ENCODE data around the gene CHEK2.
"Not testable (repeated sequence)": the region's sequence is repeated elsewhere in the genome, so short reads cannot be mapped to it uniquely, and the experiment has no call there.

CHEK2 gene

DNA sequence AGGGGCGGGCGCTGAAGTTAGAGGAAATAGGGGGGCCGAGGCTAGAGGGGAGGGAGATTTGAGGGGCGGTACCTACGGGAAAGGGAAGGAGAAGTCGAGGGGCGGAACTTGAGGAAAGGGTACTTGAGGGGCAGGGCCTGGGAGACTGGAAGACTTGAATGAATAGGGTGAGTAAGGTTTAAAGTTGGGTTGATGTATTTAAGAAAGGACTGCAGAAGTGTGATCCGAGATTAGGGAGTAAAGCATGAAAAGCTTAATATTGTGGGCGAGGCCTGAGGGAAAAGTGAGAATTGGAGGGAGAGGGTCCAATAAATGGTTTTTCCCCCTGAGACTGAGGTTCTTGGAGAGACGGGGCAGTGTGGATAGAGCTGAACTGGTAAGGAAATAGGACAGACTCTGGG is 942 bp upstream of the CHEK2 start:
- H3K36me3 ChIP-seq (ENCODE audit: control insufficient read depth in 2 of 2, insufficient read depth in 2 of 2, low read length in 2 of 2) = peaks cover 20 to 26% of the 10 kb centered on the region in 2 donors
- H3K4me1 ChIP-seq (ENCODE audit: control insufficient read depth in 2 of 2, insufficient read depth in 2 of 2, low read length in 2 of 2) = peaks cover 9% of the 10 kb centered on the region in 2 donors
- H3K9me3 ChIP-seq (ENCODE audit: control insufficient read depth in 2 of 2, low read length in 2 of 2) = no peaks in the 10 kb centered on the region
- H3K27ac ChIP-seq (ENCODE audit: low read depth in 2 of 2, low read length in 2 of 2) = peak overlapping the region; percentile 95 to 97
- H3K27me3 ChIP-seq (ENCODE audit: control insufficient read depth in 2 of 2, insufficient read depth in 2 of 2, low read length in 2 of 2) = no peaks in the 10 kb centered on the region
- H3K9ac ChIP-seq (ENCODE audit: low read depth in 1 of 2, low read length in 2 of 2) = peak overlapping the region; percentile 98 to 99
- H3K4me3 ChIP-seq (ENCODE audit: low read length in 2 of 2) = peak overlapping the region; percentile 97 to 98

DNA sequence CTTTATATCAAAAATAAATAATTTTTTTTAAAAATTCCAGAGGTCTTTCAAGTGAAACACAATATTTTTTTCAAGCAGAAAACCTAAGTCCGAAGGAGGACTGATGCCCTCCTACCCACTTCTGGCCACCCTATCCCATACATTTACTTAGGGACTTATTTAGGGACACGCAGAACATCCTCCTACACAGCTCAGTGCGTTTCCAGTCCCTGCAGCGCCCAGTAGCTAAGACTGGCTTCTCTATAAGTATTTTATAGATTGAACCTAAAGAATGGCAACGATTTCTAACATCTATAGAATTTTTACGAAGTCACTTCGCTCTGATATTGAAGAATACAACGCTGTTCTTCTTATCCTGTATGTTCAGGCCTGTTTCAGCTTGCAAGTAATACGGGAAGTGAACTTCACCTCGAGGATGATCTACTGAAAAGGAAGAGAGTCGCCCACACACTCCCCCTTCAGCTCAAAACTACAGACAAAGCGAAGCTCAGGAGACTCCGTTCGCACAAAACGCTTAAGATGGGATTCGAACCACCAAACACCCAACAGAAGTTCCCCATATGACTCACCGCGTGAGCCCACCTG is 328 bp downstream of the CHEK2 start:
- Histone ChIP-seq H3K9ac (ENCODE audit: low read depth in 1 of 2, low read length in 2 of 2) (peak overlapping the region; percentile 75 to 98), H3K9me3 (ENCODE audit: control insufficient read depth in 2 of 2, low read length in 2 of 2) (no peaks in the 10 kb centered on the region), H3K4me1 (ENCODE audit: control insufficient read depth in 2 of 2, insufficient read depth in 2 of 2, low read length in 2 of 2) (peaks cover 9% of the 10 kb centered on the region in 2 donors), H3K27me3 (ENCODE audit: control insufficient read depth in 2 of 2, insufficient read depth in 2 of 2, low read length in 2 of 2) (no peaks in the 10 kb centered on the region), H3K27ac (ENCODE audit: low read depth in 2 of 2, low read length in 2 of 2) (peak overlapping the region in 1 of 2 donors; percentile 32), H3K36me3 (ENCODE audit: control insufficient read depth in 2 of 2, insufficient read depth in 2 of 2, low read length in 2 of 2) (peaks cover 12 to 19% of the 10 kb centered on the region in 2 donors), H3K4me3 (ENCODE audit: low read length in 2 of 2) (peak overlapping the region; percentile 97 to 98)

DNA sequence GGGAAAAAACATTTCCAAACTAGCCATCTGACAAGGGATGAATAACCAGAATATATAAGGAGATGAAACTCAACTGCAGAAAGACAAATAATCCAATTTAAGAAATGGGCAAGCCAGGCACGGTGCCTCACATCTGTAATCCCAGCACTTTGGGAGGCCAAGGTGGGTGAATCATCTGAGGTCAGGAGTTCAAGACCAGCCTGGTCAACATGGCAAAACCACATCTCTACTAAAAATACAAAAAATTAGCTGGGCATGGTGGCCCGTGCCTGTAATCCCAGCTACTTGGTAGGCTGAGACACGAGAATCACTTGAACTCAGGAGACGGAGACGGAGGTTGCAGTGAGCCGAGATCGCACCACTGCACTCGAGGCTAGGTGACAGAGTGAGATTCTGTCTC is 2.7 kb downstream of the CHEK2 start:
- H3K27ac ChIP-seq (ENCODE audit: low read depth in 2 of 2, low read length in 2 of 2); H3K9me3 ChIP-seq (ENCODE audit: control insufficient read depth in 2 of 2, low read length in 2 of 2); H3K27me3 ChIP-seq (ENCODE audit: control insufficient read depth in 2 of 2, insufficient read depth in 2 of 2, low read length in 2 of 2); H3K9ac ChIP-seq (ENCODE audit: low read depth in 1 of 2, low read length in 2 of 2); H3K4me1 ChIP-seq (ENCODE audit: control insufficient read depth in 2 of 2, insufficient read depth in 2 of 2, low read length in 2 of 2); H3K4me3 ChIP-seq (ENCODE audit: low read length in 2 of 2); H3K36me3 ChIP-seq (ENCODE audit: control insufficient read depth in 2 of 2, insufficient read depth in 2 of 2, low read length in 2 of 2): not testable (repeated sequence)

- Histone ChIP-seq H3K4me3 (ENCODE audit: low read length in 2 of 2) (no peak overlapping the region), H3K36me3 (ENCODE audit: control insufficient read depth in 2 of 2, insufficient read depth in 2 of 2, low read length in 2 of 2) (peaks cover 3 to 4% of the 10 kb centered on the region in 2 donors), H3K4me1 (ENCODE audit: control insufficient read depth in 2 of 2, insufficient read depth in 2 of 2, low read length in 2 of 2) (peaks cover 2 to 4% of the 10 kb centered on the region in 2 donors), H3K9me3 (ENCODE audit: control insufficient read depth in 2 of 2, low read length in 2 of 2) (no peaks in the 10 kb centered on the region), H3K9ac (ENCODE audit: low read depth in 1 of 2, low read length in 2 of 2) (no peak overlapping the region), H3K27ac (ENCODE audit: low read depth in 2 of 2, low read length in 2 of 2) (no peak overlapping the region), H3K27me3 (ENCODE audit: control insufficient read depth in 2 of 2, insufficient read depth in 2 of 2, low read length in 2 of 2) (no peaks in the 10 kb centered on the region)
Measured at GRCh38 chr22:28737701-28738100, 3.9 kb downstream of the CHEK2 start.

GRCh38 chr22:28736301-28737155 is 5.1 kb downstream of the CHEK2 start:
- Histone ChIP-seq H3K9me3 (ENCODE audit: control insufficient read depth in 2 of 2, low read length in 2 of 2) (no peaks in the 10 kb centered on the region), H3K27me3 (ENCODE audit: control insufficient read depth in 2 of 2, insufficient read depth in 2 of 2, low read length in 2 of 2) (no peaks in the 10 kb centered on the region), H3K4me3 (ENCODE audit: low read length in 2 of 2) (no peak overlapping the region), H3K36me3 (ENCODE audit: control insufficient read depth in 2 of 2, insufficient read depth in 2 of 2, low read length in 2 of 2) (peaks cover 3 to 4% of the 10 kb centered on the region in 2 donors), H3K9ac (ENCODE audit: low read depth in 1 of 2, low read length in 2 of 2) (no peak overlapping the region), H3K27ac (ENCODE audit: low read depth in 2 of 2, low read length in 2 of 2) (no peak overlapping the region), H3K4me1 (ENCODE audit: control insufficient read depth in 2 of 2, insufficient read depth in 2 of 2, low read length in 2 of 2) (no peaks in the 10 kb centered on the region)

GRCh38 chr22:28734393-28734792 is 7.2 kb downstream of the CHEK2 start:
- no peak overlapping the region for H3K9ac ChIP-seq (ENCODE audit: low read depth in 1 of 2, low read length in 2 of 2)
- H3K4me3 ChIP-seq (ENCODE audit: low read length in 2 of 2) = no peak overlapping the region
- peaks cover 3 to 4% of the 10 kb centered on the region in 2 donors for H3K36me3 ChIP-seq (ENCODE audit: control insufficient read depth in 2 of 2, insufficient read depth in 2 of 2, low read length in 2 of 2)
- H3K27ac ChIP-seq (ENCODE audit: low read depth in 2 of 2, low read length in 2 of 2) = no peak overlapping the region
- H3K9me3 ChIP-seq (ENCODE audit: control insufficient read depth in 2 of 2, low read length in 2 of 2) = no peaks in the 10 kb centered on the region
- H3K27me3 ChIP-seq (ENCODE audit: control insufficient read depth in 2 of 2, insufficient read depth in 2 of 2, low read length in 2 of 2) = no peaks in the 10 kb centered on the region
- H3K4me1 ChIP-seq (ENCODE audit: control insufficient read depth in 2 of 2, insufficient read depth in 2 of 2, low read length in 2 of 2) = no peaks in the 10 kb centered on the region

DNA sequence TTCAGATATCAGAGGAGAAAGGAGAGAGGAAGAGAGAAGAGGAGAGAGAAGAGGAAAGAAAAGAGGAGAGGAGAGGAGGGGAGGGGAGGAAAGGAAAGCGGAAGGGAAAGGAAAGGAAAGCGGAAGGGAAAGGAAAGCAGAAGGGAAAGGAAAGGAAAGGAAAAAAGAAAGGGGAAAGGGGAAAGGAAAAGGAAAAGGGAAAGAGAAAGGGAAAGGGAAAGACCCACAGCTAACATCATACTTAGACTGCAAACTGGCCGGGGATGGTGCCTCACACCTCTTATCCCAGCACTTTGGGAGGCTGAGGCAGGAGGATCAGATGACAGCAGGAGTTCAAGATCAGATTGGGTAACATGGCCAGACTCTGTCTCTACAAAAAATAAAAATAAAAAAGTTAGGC is 11.4 kb downstream of the CHEK2 start:
- no peaks in the 10 kb centered on the region for H3K4me1 ChIP-seq (ENCODE audit: control insufficient read depth in 2 of 2, insufficient read depth in 2 of 2, low read length in 2 of 2)
- no peaks in the 10 kb centered on the region for H3K9me3 ChIP-seq (ENCODE audit: control insufficient read depth in 2 of 2, low read length in 2 of 2)
- no peak overlapping the region for H3K9ac ChIP-seq (ENCODE audit: low read depth in 1 of 2, low read length in 2 of 2)
- H3K27me3 ChIP-seq (ENCODE audit: control insufficient read depth in 2 of 2, insufficient read depth in 2 of 2, low read length in 2 of 2) = no peaks in the 10 kb centered on the region
- no peak overlapping the region for H3K27ac ChIP-seq (ENCODE audit: low read depth in 2 of 2, low read length in 2 of 2)
- no peak overlapping the region for H3K4me3 ChIP-seq (ENCODE audit: low read length in 2 of 2)
- peaks cover 3 to 4% of the 10 kb centered on the region in 2 donors for H3K36me3 ChIP-seq (ENCODE audit: control insufficient read depth in 2 of 2, insufficient read depth in 2 of 2, low read length in 2 of 2)

DNA sequence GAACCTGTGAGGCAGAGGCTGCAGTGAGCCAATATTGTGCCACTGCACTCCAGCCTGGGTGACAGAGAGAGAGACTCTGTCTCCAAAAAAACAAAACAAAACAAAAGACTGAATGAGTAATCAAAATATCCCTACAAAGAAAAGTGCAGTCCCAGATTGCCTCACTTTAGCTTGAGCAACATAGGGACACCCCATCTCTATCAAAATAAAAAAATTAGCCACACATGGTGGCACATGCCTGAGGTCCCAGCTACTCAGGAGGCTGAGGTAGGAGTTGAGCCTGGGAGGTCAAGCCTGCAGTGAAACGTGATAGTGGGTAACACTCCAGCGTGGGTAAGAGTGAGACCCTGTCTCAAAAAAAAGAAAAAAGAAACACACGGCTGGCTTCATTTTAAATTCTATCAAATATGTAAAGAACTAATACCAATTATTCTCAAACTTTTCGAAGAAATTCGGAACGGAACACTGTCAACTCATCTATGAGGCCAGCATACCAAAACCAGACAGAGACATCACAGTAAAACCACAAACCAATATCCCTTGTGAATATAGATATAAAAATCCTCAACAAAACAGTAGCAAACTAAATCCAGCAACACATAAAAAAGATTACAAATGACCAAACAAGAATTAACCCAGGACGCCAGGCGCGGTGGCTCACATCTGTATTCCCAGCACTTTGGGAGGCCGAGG is 12.9 kb downstream of the CHEK2 start:
- H3K9me3 ChIP-seq (ENCODE audit: control insufficient read depth in 2 of 2, low read length in 2 of 2) = no peaks in the 10 kb centered on the region
- H3K36me3 ChIP-seq (ENCODE audit: control insufficient read depth in 2 of 2, insufficient read depth in 2 of 2, low read length in 2 of 2) = peaks cover 0 to under 1% of the 10 kb centered on the region in 2 donors
- H3K4me3 ChIP-seq (ENCODE audit: low read length in 2 of 2) = no peak overlapping the region
- no peaks in the 10 kb centered on the region for H3K27me3 ChIP-seq (ENCODE audit: control insufficient read depth in 2 of 2, insufficient read depth in 2 of 2, low read length in 2 of 2)
- no peaks in the 10 kb centered on the region for H3K4me1 ChIP-seq (ENCODE audit: control insufficient read depth in 2 of 2, insufficient read depth in 2 of 2, low read length in 2 of 2)
- no peak overlapping the region for H3K27ac ChIP-seq (ENCODE audit: low read depth in 2 of 2, low read length in 2 of 2)
- no peak overlapping the region for H3K9ac ChIP-seq (ENCODE audit: low read depth in 1 of 2, low read length in 2 of 2)

- no peaks in the 10 kb centered on the region for H3K9me3 ChIP-seq (ENCODE audit: control insufficient read depth in 2 of 2, low read length in 2 of 2)
- H3K36me3 ChIP-seq (ENCODE audit: control insufficient read depth in 2 of 2, insufficient read depth in 2 of 2, low read length in 2 of 2) = no peaks in the 10 kb centered on the region
- no peak overlapping the region for H3K9ac ChIP-seq (ENCODE audit: low read depth in 1 of 2, low read length in 2 of 2)
- H3K27me3 ChIP-seq (ENCODE audit: control insufficient read depth in 2 of 2, insufficient read depth in 2 of 2, low read length in 2 of 2) = no peaks in the 10 kb centered on the region
- H3K4me1 ChIP-seq (ENCODE audit: control insufficient read depth in 2 of 2, insufficient read depth in 2 of 2, low read length in 2 of 2) = no peaks in the 10 kb centered on the region
- H3K4me3 ChIP-seq (ENCODE audit: low read length in 2 of 2) = no peak overlapping the region
- no peak overlapping the region for H3K27ac ChIP-seq (ENCODE audit: low read depth in 2 of 2, low read length in 2 of 2)
Measured at GRCh38 chr22:28728002-28728401, 13.6 kb downstream of the CHEK2 start.

DNA sequence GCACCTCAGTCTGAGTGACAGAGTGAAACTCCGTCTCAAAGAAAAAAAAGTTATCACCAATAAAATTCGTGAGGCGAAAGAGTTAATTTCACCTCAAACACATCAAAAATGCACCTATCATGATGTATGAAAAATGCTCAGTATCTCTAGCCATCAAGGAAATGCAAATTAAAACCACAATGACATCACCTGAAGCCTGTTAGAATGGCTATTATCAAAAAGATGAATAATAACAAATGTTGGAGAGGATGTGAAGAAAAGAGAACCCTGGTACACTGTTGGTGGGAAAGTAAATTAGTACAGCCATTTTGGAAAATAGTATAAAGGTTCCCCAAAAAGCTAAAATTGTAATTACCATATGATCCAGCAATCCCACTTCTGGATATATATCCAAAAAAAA is 23.6 kb downstream of the CHEK2 start:
- no peak overlapping the region for H3K27ac ChIP-seq (ENCODE audit: low read depth in 2 of 2, low read length in 2 of 2)
- no peak overlapping the region for H3K9ac ChIP-seq (ENCODE audit: low read depth in 1 of 2, low read length in 2 of 2)
- no peaks in the 10 kb centered on the region for H3K27me3 ChIP-seq (ENCODE audit: control insufficient read depth in 2 of 2, insufficient read depth in 2 of 2, low read length in 2 of 2)
- no peak overlapping the region for H3K4me3 ChIP-seq (ENCODE audit: low read length in 2 of 2)
- H3K36me3 ChIP-seq (ENCODE audit: control insufficient read depth in 2 of 2, insufficient read depth in 2 of 2, low read length in 2 of 2) = peaks cover 0 to 2% of the 10 kb centered on the region in 2 donors
- H3K9me3 ChIP-seq (ENCODE audit: control insufficient read depth in 2 of 2, low read length in 2 of 2) = no peaks in the 10 kb centered on the region
- no peaks in the 10 kb centered on the region for H3K4me1 ChIP-seq (ENCODE audit: control insufficient read depth in 2 of 2, insufficient read depth in 2 of 2, low read length in 2 of 2)

All from mucosa of rectum (tissue), 2 donors.